GM21576 (cell line): ENCODE data around the gene PRMT5.
A peak's percentile ranks its signal among the peaks of the same experiment; 100 is the strongest.
"Not testable (repeated sequence)": the region's sequence is repeated elsewhere in the genome, so short reads cannot be mapped to it uniquely, and the experiment has no call there.

ENCODE experiments used
- ATAC-seq: cut with Tn5 transposase; IDR thresholded peaks from one replicate; pipeline ENCODE4 v1.9.1; 2021; ENCODE audit warnings: mild to moderate bottlenecking, moderate library complexity; ENCODE audit not compliant: unreplicated experiment

PRMT5 gene

DNA sequence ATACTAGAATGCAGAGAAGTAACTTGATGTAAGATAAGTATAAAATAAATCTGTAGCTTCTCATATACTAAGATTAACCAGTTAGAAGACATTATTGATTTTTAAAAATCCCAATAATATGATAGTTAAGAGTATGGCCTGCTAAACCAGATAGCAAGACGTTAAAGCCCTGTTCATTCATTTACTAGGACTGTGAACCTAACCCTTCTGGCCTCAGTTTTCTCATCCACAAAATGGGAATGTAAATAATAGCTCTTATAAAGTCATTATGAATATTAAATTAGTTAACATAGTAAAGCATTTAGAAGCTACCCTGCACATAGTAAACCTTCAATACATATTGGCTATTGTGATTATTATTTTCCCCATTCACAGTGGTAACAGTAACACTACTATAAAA is 6.0 kb upstream of the PRMT5 start:
- ATAC-seq, result no peak

DNA sequence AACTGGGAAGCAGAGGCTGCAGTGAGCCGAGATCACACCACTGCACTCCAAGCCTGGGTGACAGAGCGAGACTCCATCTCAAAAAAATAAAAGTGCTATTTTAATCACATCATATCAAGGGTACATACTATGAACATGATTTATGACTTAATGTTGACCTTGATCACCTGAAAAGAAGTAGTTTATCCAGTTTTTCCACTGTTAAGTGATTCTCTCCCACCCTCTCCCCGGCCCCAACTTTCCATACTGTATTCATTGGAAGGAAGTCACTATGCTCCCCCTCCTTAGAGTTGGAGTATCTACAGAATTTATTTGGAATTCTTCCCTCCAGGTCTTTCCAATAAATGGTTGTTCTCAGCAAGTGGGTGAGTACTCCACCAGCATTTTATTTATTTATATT is 3.0 kb upstream of the PRMT5 start:
- ATAC-seq, result no peak

GRCh38 chr14:22929961-22930364 is 787 bp upstream of the PRMT5 start:
- ATAC-seq, result no peak

DNA sequence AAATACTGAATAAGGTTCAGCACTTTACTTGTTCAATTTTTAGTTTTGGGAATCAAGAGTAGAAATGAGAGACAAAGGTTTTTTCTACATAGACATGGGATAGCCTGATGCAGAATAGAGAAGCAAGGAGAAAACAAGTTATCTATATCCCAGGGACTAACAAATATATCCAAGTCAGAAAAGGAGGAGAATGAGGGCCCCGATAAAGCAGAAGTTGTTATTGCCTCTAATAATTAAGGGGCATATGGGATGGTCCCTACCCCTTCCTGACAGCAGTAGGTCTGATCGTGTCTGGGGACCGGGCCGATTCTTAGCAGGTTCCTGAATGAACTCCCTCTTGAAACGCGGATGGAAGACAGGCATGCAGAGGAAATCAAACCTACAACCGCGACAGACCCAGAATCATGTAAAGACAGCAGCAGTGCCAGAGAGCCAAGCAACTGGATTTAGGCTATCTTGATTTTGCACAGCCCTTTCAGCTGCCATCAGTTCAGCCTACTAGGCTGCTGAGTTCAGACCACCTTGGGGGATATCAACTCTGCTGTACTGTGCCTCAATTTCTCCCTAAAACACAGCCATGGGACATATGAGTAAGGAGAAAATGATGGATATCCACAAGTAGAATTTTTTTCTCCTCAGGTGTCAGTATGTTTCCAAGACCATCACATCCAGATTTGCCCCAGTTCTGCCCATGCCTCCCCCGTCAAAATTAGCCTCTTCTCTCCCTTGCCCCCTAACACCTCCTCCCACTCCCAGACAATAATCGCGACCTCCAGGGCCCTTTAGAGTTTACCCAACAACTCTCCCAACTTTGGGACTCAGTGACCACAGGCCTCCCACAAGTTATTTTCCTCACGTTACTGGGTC is 706 bp downstream of the PRMT5 start:
- no peak for ATAC-seq

- ATAC-seq, result no peak
These were observed 2.9 kb downstream of the PRMT5 start for GRCh38 chr14:22926316-22926715.

GRCh38 chr14:22925513-22925912 is 3.7 kb downstream of the PRMT5 start:
- ATAC-seq, result no peak

DNA sequence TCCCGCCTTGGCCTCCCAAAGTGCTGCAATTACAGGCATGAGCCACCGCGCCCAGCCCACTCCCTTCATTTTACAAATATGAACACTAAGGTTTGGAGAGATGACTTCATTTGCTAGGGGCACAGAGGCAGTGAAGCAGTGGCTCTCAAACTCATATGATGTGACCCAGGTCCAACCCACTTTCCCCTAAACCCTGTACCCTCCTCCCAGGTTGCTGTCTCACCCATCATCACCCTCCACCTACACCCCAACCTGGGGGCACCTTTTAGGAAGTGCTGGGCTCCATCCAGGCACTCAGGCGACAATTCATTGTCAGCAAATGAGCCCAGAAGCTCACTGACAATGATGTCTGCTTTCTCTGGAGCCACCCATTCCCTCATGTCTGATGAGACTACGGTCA is 5.4 kb downstream of the PRMT5 start:
- no peak for ATAC-seq

- ATAC-seq, result no peak
These were observed 6.9 kb downstream of the PRMT5 start for GRCh38 chr14:22922294-22922693.

- no peak for ATAC-seq
These were observed 8.5 kb downstream of the PRMT5 start for GRCh38 chr14:22920697-22921096.

DNA sequence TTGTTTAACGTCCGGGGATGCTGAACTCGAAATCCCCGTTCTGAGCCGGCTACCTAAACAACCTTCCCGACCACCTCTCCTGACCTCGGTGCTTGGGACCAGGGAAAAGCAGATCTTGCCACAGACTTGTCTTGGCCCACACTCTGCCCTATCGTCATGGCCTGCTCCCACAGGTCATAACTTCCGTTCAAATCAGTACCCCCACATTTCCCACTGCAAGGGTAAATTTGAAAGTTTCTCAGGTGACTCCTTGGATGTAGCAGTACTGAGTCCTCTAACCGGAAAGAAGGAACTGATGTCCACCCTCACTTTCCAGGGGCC is 9.6 kb downstream of the PRMT5 start:
- no peak for ATAC-seq

GRCh38 chr14:22918804-22919600 is 10.2 kb downstream of the PRMT5 start, which contains the start of gene RBM23:
Gene RBM23, minus strand, starts transcription at chr14:22919149.
- ATAC-seq, result peak; percentile 93

DNA sequence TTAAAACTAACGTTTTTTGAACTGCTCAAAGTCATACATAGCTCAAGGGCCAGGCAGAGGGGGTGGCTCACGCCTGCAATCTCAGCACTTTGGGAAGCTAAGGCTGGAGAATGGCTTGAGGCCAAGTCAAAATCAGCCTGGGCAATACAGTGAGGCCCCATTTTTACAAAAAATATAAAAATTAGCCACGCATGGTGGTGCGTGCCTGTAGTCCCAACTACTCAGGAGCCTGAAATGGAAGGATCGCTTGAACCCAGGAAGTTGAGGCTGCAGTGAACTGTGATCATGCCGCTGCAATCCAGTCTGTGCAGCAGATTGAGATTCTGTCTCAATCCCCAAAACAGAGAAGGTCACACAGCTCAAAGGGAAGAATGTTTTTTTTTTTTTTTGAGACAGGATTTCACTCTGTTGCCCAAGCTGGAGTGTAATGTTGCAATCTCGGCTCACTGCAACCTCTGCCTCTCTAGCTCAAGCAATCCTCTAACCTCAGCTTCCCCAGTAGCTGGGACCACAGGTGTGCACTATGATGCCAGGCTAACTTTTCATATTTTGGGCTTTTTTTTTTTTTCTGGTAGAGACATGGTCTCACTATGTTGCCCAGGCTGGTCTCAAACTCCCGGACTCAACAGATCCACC is 13.2 kb downstream of the PRMT5 start:
- ATAC-seq, result no peak

DNA sequence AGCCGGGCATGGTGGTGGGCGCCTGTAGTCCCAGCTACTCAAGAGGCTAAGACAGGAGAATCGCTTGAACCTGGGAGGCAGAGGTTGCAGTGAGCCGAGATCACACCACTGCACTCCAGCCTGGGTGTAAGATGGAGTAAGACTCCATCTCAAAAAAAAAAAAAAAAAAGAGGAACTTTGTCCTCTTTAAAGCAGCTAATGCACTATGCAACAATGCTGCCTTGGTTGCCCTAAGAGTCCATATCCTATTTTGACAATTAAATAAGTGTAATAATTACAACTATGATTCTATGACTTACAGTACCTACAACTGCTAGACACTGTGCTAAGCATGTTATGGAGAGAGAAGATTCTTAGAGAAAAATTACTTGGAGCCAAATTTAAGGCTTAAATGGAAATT is 14.3 kb downstream of the PRMT5 start:
- ATAC-seq, result not testable (repeated sequence)

GRCh38 chr14:22910916-22911315 is 18.3 kb downstream of the PRMT5 start:
- ATAC-seq, result no peak

- no peak for ATAC-seq
These were observed 20.6 kb downstream of the PRMT5 start for GRCh38 chr14:22908601-22909000.

GRCh38 chr14:22907429-22907828 is 21.7 kb downstream of the PRMT5 start:
- no peak for ATAC-seq

- no peak for ATAC-seq
These were observed 23.1 kb downstream of the PRMT5 start for GRCh38 chr14:22906073-22906472.

DNA sequence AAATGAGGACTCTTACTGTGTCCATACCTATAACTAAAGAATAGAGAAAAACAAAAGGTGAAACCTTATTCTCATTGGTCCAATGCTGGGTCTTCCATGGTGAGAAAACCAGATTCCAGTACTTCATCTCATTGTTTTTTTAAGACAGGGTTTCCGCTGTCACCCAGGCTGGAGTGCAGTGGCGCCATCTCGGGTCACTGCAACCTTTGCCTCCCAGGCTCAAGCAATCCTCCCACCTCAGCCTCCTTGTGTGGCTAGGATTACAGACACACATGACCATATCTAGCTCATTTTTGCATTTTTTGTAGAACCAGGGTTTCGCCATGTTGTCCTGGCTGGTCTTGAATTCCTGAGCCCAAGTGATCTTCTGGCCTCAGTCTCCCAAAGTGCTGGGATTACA is 23.5 kb downstream of the PRMT5 start:
- no peak for ATAC-seq

DNA sequence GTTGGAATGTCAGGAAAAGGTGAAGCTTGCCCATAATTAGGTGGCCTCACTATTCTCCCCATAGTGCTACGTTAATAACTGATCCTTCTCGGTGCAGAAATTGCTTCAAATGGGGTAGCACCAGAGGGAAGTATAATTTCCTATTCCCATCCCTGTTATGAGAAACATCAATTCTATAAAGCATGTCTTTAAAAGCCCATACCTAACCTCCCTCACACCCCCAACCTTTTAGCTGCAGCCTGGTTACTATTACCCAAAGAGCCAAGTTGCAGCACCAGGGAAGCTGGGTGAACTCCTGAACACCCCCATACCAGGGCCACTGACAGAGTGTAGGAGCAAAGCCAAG is 25.5 kb downstream of the PRMT5 start:
- ATAC-seq, result no peak

DNA sequence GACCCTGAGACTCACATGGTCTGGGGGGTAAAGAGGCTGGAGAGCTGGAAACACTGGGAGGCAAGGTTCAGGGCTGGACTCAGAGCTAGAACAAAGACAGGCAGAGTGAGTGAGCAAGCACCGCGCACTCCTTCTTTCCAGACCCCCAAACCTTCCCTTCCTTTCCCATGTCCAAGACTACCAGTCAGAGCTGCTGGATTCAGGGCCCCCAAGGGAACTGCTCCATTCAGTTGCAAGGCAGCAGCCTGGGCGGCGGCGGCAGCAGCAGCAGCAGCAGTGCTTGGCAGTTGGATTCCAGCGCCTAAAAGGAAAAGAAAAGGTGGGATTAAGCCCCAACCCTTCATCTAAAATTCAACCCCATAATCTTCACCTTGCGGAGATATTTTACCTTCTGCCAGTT is 27.4 kb downstream of the PRMT5 start:
- no peak for ATAC-seq

GRCh38 chr14:22900081-22900799 is 28.9 kb downstream of the PRMT5 start:
- no peak for ATAC-seq
